ENCODE data around the gene AP1G1. TPM values are rescaled to one million over a fixed set of nuclear protein-coding genes. Genes with fewer than 3 reads are reported as not detected.

The AP1G1 gene
- total RNA-seq, 1 experiment from 2014 or later: 79.2 TPM

DNA sequence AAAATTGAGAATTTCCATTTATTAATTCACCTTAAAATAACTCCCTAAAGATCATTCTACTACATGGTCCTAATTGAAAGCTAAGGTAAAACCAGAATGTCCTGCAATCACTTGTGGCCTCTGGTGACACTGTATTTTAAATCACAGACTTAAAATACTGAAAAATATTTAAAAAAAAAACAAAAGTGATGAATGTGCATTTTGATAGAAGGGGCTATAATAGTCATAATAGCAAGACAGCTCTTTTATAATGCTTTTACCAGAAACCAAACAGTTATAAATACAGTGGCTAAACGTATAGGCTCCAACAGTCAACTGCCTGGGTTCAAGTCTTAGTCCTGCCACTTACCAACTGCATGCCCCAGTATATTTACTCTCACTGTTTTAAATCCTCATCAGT, 105.3 kb downstream of the AP1G1 start:
- no CpG with 5 or more reads among the region's 1 CpG for WGBS (ENCODE audit: extremely low coverage, insufficient read length, low lambda C conversion rate)
- TF ChIP-seq, protein P1, sequence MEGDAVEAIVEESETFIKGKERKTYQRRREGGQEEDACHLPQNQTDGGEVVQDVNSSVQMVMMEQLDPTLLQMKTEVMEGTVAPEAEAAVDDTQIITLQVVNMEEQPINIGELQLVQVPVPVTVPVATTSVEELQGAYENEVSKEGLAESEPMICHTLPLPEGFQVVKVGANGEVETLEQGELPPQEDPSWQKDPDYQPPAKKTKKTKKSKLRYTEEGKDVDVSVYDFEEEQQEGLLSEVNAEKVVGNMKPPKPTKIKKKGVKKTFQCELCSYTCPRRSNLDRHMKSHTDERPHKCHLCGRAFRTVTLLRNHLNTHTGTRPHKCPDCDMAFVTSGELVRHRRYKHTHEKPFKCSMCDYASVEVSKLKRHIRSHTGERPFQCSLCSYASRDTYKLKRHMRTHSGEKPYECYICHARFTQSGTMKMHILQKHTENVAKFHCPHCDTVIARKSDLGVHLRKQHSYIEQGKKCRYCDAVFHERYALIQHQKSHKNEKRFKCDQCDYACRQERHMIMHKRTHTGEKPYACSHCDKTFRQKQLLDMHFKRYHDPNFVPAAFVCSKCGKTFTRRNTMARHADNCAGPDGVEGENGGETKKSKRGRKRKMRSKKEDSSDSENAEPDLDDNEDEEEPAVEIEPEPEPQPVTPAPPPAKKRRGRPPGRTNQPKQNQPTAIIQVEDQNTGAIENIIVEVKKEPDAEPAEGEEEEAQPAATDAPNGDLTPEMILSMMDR (conservative IDR thresholded peaks at IDR 0.05): no peak
- H3K9me3 Mint-ChIP-seq: no peaks in the 10 kb centered on the region
- no peak overlapping the region for H3K27ac ChIP-seq (ENCODE audit: insufficient read length, low read depth, low read length)
- DNase-seq: no peak
- no peaks in the 10 kb centered on the region for H3K79me1 ChIP-seq (ENCODE audit: insufficient read depth, low read depth, low read length, poor library complexity, severe bottlenecking)
- peaks cover 7 to 45% (median 16%) of the 10 kb centered on the region in 3 experiments; a peak in 5 of 7 replicates for H3K36me3 Mint-ChIP-seq (ENCODE audit: insufficient read depth in 1 of 3, low read depth in 3 of 3)
- no peak overlapping the region for H3K56ac ChIP-seq (ENCODE audit: insufficient read length, low read depth, low read length)
- no peak overlapping the region for H2BK120ac ChIP-seq (ENCODE audit: low read depth, low read length, poor library complexity, severe bottlenecking)
- H3K4me1 ChIP-seq (ENCODE audit: insufficient read depth, low read length): peaks cover 12% of the 10 kb centered on the region; the same call in 1 of the 2 replicates
- H3K9me3 ChIP-seq (ENCODE audit: control insufficient read depth, low read depth, low read length): no peaks in the 10 kb centered on the region
- no peak overlapping the region for H3T11ph ChIP-seq (ENCODE audit: low read length)
- H3K4me3 Mint-ChIP-seq: no peak overlapping the region
- no peaks in the 10 kb centered on the region for H3K23me2 ChIP-seq (ENCODE audit: insufficient read length, low read depth, low read length, poor library complexity, severe bottlenecking)
- H3K18ac ChIP-seq (ENCODE audit: insufficient read length, low read depth, low read length): no peak overlapping the region
- H4K91ac ChIP-seq (ENCODE audit: insufficient read length, low read depth, low read length): no peak overlapping the region
- H2AK5ac ChIP-seq (ENCODE audit: insufficient read length, low read length): no peak overlapping the region
- H3K4ac ChIP-seq (ENCODE audit: low read depth, low read length): no peak overlapping the region
- H3K14ac ChIP-seq (ENCODE audit: insufficient read depth, low read length): no peak overlapping the region
- H4K5ac ChIP-seq (ENCODE audit: insufficient read length, low read depth, low read length): no peak overlapping the region
- H3K27me3 Mint-ChIP-seq (ENCODE audit: low read depth): no peaks in the 10 kb centered on the region
- H2BK12ac ChIP-seq (ENCODE audit: insufficient read length, low read depth, low read length): no peak overlapping the region
- no peak overlapping the region for H2BK5ac ChIP-seq (ENCODE audit: insufficient read length, low read length)
- H2BK15ac ChIP-seq (ENCODE audit: low read depth, low read length): no peak overlapping the region
- H4K20me1 ChIP-seq (ENCODE audit: control insufficient read depth, insufficient read depth, insufficient read length): no peaks in the 10 kb centered on the region
- H4K8ac ChIP-seq (replicated peaks; ENCODE audit: insufficient read length, low read depth, low read length): no peak overlapping the region
- H2BK20ac ChIP-seq (ENCODE audit: low read depth, low read length, poor library complexity, severe bottlenecking): no peak overlapping the region
- H3K27me3 ChIP-seq (ENCODE audit: insufficient read depth, low read length): no peaks in the 10 kb centered on the region
- no peaks in the 10 kb centered on the region; the same call in 1 of the 2 replicates for H3K79me2 ChIP-seq (ENCODE audit: insufficient read depth, low read length)
- no peak overlapping the region for H3K27ac Mint-ChIP-seq
- H3K4me2 ChIP-seq (ENCODE audit: insufficient read depth, insufficient read length, low read length): no peak overlapping the region
- no peak overlapping the region for H3K23ac ChIP-seq (ENCODE audit: insufficient read length, low read depth, low read length)
- no peak overlapping the region for H3K9ac ChIP-seq (ENCODE audit: extremely low read depth, insufficient read length, low read length)
- H2AFZ ChIP-seq (ENCODE audit: low read length): no peak overlapping the region
- peaks cover 25 to 35% of the 10 kb centered on the region in 2 experiments for H3K4me1 Mint-ChIP-seq

All from H9 (cell line).